SU-DHL-6 (cell line): Measurements from ENCODE around the gene SAMD1.

ENCODE experiments used
- H2AFZ ChIP-seq: fragments of 200-600 bp; sonication (generic); 2 replicates; pipeline ENCODE4 v1.6.1; 2014; ENCODE audit warnings: low read depth, mild to moderate bottlenecking, moderate library complexity, mixed read lengths, antibody characterized with exemption, low read length; ENCODE audit not compliant: severe bottlenecking
- H3F3A ChIP-seq: fragments of 200-600 bp; shearing (Covaris generic); 2 replicates; pipeline ENCODE4 v1.6.0; 2016; ENCODE audit warnings: antibody characterized with exemption, mild to moderate bottlenecking; ENCODE audit not compliant: insufficient read depth
- H3K27ac ChIP-seq: fragments of 200-600 bp; sonication (generic); 2 replicates; pipeline ENCODE4 v1.5.1; 2016; ENCODE audit warnings: low read depth, mild to moderate bottlenecking, low read length, moderate library complexity, mixed read lengths
- H3K27me3 ChIP-seq: fragments of 200-600 bp; sonication (generic), shearing (Covaris generic); 2 replicates; pipeline ENCODE4 v1.6.0; 2014; ENCODE audit warnings: mild to moderate bottlenecking, low read length
- H3K36me3 ChIP-seq: fragments of 200-600 bp; sonication (generic); 2 replicates; pipeline ENCODE4 v1.6.1; 2014; ENCODE audit warnings: mild to moderate bottlenecking, low read length, mixed read lengths
- H3K4me2 ChIP-seq: fragments of 300-600, 200-600 bp; shearing (Covaris generic), sonication (generic); 2 replicates; pipeline ENCODE4 v1.6.0; 2014; ENCODE audit warnings: low read length, low read depth, mild to moderate bottlenecking; ENCODE audit not compliant: poor library complexity, severe bottlenecking
- H3K4me3 ChIP-seq: fragments of 200-600 bp; sonication (generic); 2 replicates; pipeline ENCODE4 v1.5.1; 2014; ENCODE audit warnings: antibody characterized with exemption, low read length, mild to moderate bottlenecking, mixed read lengths; ENCODE audit not compliant: insufficient read depth, poor library complexity, severe bottlenecking
- H3K79me2 ChIP-seq: fragments of 200-600 bp; sonication (generic); 2 replicates; pipeline ENCODE4 v1.6.1; 2014; ENCODE audit warnings: mild to moderate bottlenecking, low read length, moderate library complexity; ENCODE audit not compliant: insufficient read depth
- H3K9ac ChIP-seq: fragments of 200-600 bp; sonication (generic); 2 replicates; pipeline ENCODE4 v1.7.0; 2014; ENCODE audit warnings: mild to moderate bottlenecking, low read length
- H3K9me2 ChIP-seq: fragments of 200-600 bp; sonication (generic); replicated peaks from 2 replicates; pipeline ENCODE4 v1.6.1; 2014; ENCODE audit warnings: low read length; ENCODE audit not compliant: insufficient read depth
- H3K9me3 ChIP-seq: fragments of 200-600 bp; sonication (generic); 2 replicates; pipeline ENCODE4 v1.6.1; 2014; ENCODE audit warnings: low read length, mixed read lengths; ENCODE audit not compliant: insufficient read depth
- H4K20me1 ChIP-seq: fragments of 200-600 bp; sonication (generic); 2 replicates; pipeline ENCODE4 v1.6.1; 2014; ENCODE audit warnings: low read depth, mild to moderate bottlenecking, antibody characterized with exemption, low read length, moderate library complexity, mixed read lengths
- CTCF ChIP-seq: fragments of 200-600 bp; sonication (generic); IDR thresholded peaks from one replicate; pipeline ENCODE4 v1.5.1; 2017; ENCODE audit warnings: antibody characterized with exemption, mild to moderate bottlenecking, low read length, moderate library complexity; ENCODE audit not compliant: insufficient read depth, poor library complexity, severe bottlenecking
- EZH2phosphoT487 ChIP-seq: fragments of 200-600 bp; sonication (generic), shearing (Covaris generic); conservative IDR thresholded peaks from 2 replicates; pipeline ENCODE4 v1.6.1; 2018; ENCODE audit warnings: mild to moderate bottlenecking, antibody characterized with exemption, low read length, moderate library complexity, mixed read lengths

SAMD1 gene

DNA sequence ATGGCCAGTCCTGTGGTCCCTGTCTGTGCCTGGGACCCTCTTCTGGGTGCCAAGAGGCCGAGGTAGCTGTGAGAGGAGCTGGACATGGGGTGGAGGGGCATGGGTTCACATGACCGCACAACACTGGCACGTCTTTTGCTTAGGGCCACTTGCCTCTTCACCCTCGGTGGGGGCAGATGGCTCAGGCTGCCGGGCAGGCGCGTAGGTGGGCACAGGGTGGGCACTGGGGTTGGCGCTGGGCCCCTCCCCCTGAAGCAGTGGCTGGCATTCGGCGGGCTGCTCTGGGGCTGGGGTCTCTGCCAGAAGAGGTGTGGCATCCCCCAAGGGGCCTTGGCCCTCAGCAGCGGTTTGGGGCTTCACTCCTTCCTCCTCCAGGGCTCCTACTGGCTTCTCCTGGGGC lies 37.1 kb downstream of the SAMD1 start:
- H3K36me3 ChIP-seq, result peaks cover under 1% of the 10 kb centered on the region; the same call in 1 of the 2 replicates
- H4K20me1 ChIP-seq, result no peaks in the 10 kb centered on the region
- no peak overlapping the region for H2AFZ ChIP-seq
- no peaks in the 10 kb centered on the region for H3K9me3 ChIP-seq
- H3F3A ChIP-seq, result no peaks in the 10 kb centered on the region
- H3K27ac ChIP-seq, result no peak overlapping the region
- no peaks in the 10 kb centered on the region for H3K27me3 ChIP-seq
- H3K4me2 ChIP-seq, result no peak overlapping the region
- TF ChIP-seq CTCF, result no peak
- TF ChIP-seq EZH2phosphoT487, result no peak
- H3K79me2 ChIP-seq, result no peaks in the 10 kb centered on the region
- no peak overlapping the region for H3K9ac ChIP-seq
- H3K9me2 ChIP-seq, result no peaks in the 10 kb centered on the region
- H3K4me3 ChIP-seq, result no peak overlapping the region

DNA sequence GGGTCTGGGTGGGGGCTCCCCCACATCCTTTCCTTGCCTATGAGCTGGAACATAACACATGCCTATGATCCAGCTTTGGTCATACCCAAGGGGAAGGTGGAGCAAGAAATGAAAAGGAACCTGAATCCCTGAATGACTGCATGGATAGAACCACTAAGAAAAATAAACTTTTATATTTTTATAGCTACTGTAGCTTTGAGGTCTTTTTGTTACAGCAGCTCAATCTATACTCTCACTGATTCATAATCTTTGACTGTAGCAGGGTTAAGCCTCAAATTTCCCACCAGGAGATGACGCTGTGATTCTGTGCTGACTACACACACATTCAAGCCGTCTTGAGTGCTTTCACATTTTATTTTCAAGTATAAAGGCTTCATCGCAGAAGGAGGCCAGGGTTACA lies 37.5 kb downstream of the SAMD1 start:
- TF ChIP-seq EZH2phosphoT487 (no peak), CTCF (no peak)
- no peaks in the 10 kb centered on the region for H3K9me2 ChIP-seq
- no peaks in the 10 kb centered on the region for H4K20me1 ChIP-seq
- no peaks in the 10 kb centered on the region for H3K79me2 ChIP-seq
- peaks cover 3% of the 10 kb centered on the region for H3K36me3 ChIP-seq
- H3K9ac ChIP-seq, result no peak overlapping the region
- no peaks in the 10 kb centered on the region for H3F3A ChIP-seq
- no peak overlapping the region for H3K4me2 ChIP-seq
- no peak overlapping the region for H3K4me3 ChIP-seq
- H3K9me3 ChIP-seq, result no peaks in the 10 kb centered on the region
- H3K27me3 ChIP-seq, result no peaks in the 10 kb centered on the region
- H2AFZ ChIP-seq, result no peak overlapping the region
- no peak overlapping the region for H3K27ac ChIP-seq

GRCh38 chr19:14052470-14052869 lies 38.1 kb downstream of the SAMD1 start:
- Histone ChIP-seq H3K27ac (no peak overlapping the region), H3K4me2 (no peak overlapping the region), H3K9me3 (no peaks in the 10 kb centered on the region), H3K36me3 (peaks cover 3% of the 10 kb centered on the region), H4K20me1 (no peaks in the 10 kb centered on the region), H3F3A (no peaks in the 10 kb centered on the region), H3K9ac (no peak overlapping the region), H3K79me2 (no peaks in the 10 kb centered on the region), H3K27me3 (no peaks in the 10 kb centered on the region), H2AFZ (no peak overlapping the region), H3K4me3 (no peak overlapping the region), H3K9me2 (no peaks in the 10 kb centered on the region)
- TF ChIP-seq EZH2phosphoT487 (no peak), CTCF (no peak)
